NB4 (cell line): ENCODE measurements around the gene GRK6.

Experiments
- DNase-seq: peaks from one replicate; pipeline ENCODE4 v3.0.0; 2010; ENCODE audit warnings: low read depth
- H3K4me3 ChIP-seq: one replicate; pipeline ENCODE4 v1.5.1; 2011; ENCODE audit warnings: mild to moderate bottlenecking, low read depth, low read length, moderate library complexity
- MAX ChIP-seq: IDR thresholded peaks from 2 replicates; pipeline ENCODE4 v1.6.1; 2011; ENCODE audit warnings: low read depth, low read length
- MYC ChIP-seq: IDR thresholded peaks from 2 replicates; pipeline ENCODE4 v1.6.1; 2011; ENCODE audit warnings: low read depth, low read length
- POLR2A ChIP-seq: IDR thresholded peaks from 2 replicates; pipeline ENCODE4 v1.6.1; 2011; ENCODE audit warnings: mild to moderate bottlenecking; ENCODE audit not compliant: insufficient read length; ENCODE audit errors: extremely low read depth
- TF ChIP-seq, protein P1 (sequence below): IDR thresholded peaks from one replicate; pipeline ENCODE4 v1.5.1; 2012; ENCODE audit warnings: low read depth, low read length

The GRK6 gene

DNA sequence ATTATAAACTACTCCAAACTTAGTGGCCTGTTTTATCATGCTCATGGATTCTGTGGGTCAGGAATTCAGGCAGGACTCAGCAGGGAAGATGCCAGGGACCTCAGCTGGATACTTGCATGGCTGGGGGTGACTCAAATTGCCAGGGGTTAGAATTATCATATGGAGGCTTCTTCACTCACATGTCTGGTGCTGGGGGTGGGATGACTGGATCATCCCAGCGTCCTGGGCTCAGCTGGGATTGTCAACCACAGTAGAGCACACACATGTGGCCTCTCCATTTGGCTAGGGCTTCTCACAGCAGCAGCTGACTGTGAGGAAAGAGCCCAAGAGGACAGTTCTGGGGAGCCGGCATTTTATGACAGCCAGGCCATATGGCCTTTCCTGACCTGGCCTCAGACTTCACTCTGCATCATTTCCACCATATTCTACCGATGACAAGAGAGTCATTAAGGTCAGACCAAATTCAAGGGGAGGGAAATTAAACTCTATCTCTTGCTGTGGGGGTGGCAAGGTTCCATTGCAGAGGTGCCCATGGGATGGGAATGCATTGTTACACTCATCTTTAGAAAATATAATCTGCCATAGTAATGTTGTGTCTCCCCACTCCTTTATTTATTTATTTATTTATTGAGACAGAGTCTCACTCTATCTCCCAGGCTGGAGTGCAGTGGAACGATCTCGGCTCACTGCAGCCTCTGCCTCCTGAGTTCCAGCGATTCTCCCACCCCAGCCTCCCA, 5.2 kb upstream of the GRK6 start:
- TF ChIP-seq, protein P1, sequence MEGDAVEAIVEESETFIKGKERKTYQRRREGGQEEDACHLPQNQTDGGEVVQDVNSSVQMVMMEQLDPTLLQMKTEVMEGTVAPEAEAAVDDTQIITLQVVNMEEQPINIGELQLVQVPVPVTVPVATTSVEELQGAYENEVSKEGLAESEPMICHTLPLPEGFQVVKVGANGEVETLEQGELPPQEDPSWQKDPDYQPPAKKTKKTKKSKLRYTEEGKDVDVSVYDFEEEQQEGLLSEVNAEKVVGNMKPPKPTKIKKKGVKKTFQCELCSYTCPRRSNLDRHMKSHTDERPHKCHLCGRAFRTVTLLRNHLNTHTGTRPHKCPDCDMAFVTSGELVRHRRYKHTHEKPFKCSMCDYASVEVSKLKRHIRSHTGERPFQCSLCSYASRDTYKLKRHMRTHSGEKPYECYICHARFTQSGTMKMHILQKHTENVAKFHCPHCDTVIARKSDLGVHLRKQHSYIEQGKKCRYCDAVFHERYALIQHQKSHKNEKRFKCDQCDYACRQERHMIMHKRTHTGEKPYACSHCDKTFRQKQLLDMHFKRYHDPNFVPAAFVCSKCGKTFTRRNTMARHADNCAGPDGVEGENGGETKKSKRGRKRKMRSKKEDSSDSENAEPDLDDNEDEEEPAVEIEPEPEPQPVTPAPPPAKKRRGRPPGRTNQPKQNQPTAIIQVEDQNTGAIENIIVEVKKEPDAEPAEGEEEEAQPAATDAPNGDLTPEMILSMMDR, result no peak
- H3K4me3 ChIP-seq, result no peak overlapping the region
- no peak for DNase-seq

- TF ChIP-seq MYC (no peak), MAX (no peak), POLR2A (no peak)
- TF ChIP-seq, protein P1, result no peak
- H3K4me3 ChIP-seq, result no peak overlapping the region
These were observed 2.8 kb upstream of the GRK6 start for GRCh38 chr5:177423671-177424070.

DNA sequence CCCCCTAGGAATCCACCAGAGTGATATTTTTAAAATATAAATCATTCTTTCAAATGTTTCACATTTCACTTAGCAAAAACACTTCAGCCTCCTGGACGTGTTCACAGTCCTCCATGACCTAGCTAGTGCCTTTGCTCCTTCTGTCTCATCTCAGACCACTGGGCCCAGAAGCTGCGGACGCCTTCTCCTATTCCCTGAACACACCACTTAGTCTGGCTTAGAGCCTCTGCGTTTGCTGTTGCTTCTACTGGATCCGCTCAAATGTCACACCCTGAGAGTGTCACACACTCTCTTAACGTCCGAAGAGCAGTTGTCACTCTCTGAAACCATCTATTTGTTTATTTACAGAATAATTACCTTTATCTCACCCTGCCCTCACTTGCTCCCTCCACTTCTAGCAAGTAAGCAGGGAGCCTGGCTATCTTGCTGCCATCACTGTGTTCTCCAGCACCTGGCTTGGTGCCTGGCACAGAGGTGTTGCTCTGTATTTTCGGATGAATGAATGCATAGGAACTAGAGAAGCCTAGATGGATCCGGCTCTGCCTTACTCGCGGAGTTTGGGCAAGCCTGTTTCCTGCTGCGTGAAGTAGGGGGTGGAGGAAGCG, 1.2 kb upstream of the GRK6 start:
- no peak for TF ChIP-seq MAX
- no peak for TF ChIP-seq MYC
- TF ChIP-seq, protein P1, result no peak
- TF ChIP-seq POLR2A, result no peak
- H3K4me3 ChIP-seq, result peak overlapping the region; percentile 61
- DNase-seq, result no peak

More at GRCh38 chr5:177423671-177424070, 2.8 kb upstream of the GRK6 start:
- no peak for DNase-seq

DNA sequence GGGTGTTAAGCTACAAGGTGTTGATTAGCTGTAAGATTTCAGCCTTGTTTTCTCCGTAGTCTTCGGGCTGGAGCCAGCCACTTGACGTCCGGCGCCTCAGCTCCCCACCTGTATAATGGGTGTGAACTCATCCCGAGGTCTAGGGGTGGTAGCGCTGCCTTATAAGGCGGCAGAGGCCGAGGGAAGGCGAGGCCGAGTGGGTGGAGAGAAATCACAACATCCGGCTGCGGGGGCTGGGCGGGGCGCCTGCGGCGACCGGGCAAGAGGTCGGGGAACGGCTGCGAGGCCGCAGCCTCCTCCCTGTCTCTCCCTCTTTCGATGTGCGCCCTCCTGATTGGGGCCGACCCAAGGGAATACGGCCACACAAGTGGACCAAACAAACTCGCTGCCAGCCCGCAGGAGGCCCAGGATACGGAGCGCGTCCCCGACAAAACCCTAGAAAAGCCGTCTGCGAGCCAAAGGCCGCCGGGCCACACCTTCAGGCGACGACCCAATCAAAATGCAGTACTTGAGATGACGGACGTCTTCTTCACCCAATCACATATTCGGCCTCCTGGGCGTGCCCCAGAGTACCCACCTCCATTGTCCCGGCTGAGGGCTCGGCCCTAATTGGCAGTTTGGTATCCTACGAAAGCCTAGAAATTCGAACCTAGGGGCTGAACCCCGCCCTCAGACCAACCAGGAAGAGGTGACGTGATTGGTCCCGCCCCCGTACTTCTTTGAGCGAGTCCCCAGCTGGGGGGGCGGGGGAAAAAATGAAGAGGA, 493 bp upstream of the GRK6 start:
- peak overlapping the region; percentile 61 for H3K4me3 ChIP-seq
- DNase-seq, result peak; percentile 100
- TF ChIP-seq MYC, result 0 out of 2 replicates have a peak, but pooled peaks have one; percentile 21
- TF ChIP-seq POLR2A, result peak; percentile 58
- TF ChIP-seq MAX, result no peak; the same call in 1 of the 2 replicates

DNA sequence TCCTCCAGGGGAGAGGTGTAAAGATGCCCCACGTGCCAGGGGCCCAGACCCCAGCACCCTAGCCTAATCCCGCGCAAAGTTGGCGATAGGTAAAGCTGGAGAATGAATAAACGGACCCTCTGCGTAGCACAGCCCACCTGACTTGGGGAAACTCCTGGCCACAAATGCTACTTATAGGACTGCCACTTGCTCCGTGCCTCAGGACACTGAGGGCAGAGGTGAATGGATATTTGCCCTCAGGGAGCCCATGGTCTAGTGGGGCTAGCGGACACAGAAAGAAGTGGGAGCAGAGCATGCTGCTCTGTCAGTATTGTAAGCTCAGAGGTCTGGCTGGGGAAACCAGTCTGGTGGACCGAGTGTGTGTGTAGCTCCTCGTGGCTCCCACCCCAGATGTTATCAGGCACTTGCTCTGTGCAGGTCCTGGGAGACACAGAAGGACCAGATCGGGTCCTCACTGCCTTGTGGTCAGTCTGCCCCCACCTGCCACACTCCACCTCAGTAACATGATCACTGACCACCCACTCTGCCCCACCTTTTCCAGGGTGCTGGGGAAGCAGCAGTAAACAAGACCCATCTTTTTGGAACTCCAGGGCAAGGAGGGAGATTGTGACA, 841 bp downstream of the GRK6 start:
- peak; percentile 50 for DNase-seq
- peak; percentile 49 for TF ChIP-seq MAX
- TF ChIP-seq POLR2A, result no peak
- TF ChIP-seq MYC, result peak; percentile 49; the same call in 1 of the 2 replicates
- TF ChIP-seq, protein P1, result no peak
- H3K4me3 ChIP-seq, result peak overlapping the region; percentile 96
